Activated CD8-positive, alpha-beta T cell treated with anti-CD3 and anti-CD28 coated beads for 36 hours (primary cell): Measurements from ENCODE around the gene BANK1. TPM values are rescaled to one million over a fixed set of nuclear protein-coding genes. Genes with fewer than 3 reads are reported as not detected.
A peak's percentile ranks its signal among the peaks of the same experiment; 100 is the strongest.

Experiments
- ATAC-seq: fragments of 200-7000 bp; cut with Tn5 transposase; one replicate; pipeline ENCODE4 v1.10.0; 2021; ENCODE audit warnings: mild to moderate bottlenecking, moderate library complexity
- CTCF ChIA-PET: fragments of 350-600 bp; sonication (Branson Sonifier 250); formaldehyde crosslinking; loops from one replicate; lab custom pipeline; 2021; ENCODE audit warnings: antibody characterized with exemption; lab: Charles Lee
- POLR2A ChIA-PET: fragments of 350-600 bp; sonication (Branson Sonifier 250); formaldehyde crosslinking; loops from one replicate; lab custom pipeline; 2021; ENCODE audit warnings: antibody characterized with exemption; lab: Charles Lee
- DNase-seq: peaks from one replicate; pipeline ENCODE4 v3.0.0-alpha.2; 2020
- H3K27ac Mint-ChIP-seq: one replicate; pipeline ENCODE4 v1.8.0; 2021; ENCODE audit warnings: mild to moderate bottlenecking, mixed read lengths
- H3K27me3 Mint-ChIP-seq: one replicate; pipeline ENCODE4 v1.8.0; 2021; ENCODE audit warnings: mixed read lengths
- H3K36me3 Mint-ChIP-seq: one replicate; pipeline ENCODE4 v1.8.0; 2021; ENCODE audit warnings: low read depth, mixed read lengths
- H3K4me1 Mint-ChIP-seq: one replicate; pipeline ENCODE4 v1.8.0; 2021; ENCODE audit warnings: low read depth, mixed read lengths
- H3K4me3 Mint-ChIP-seq: one replicate; pipeline ENCODE4 v1.8.0; 2021; ENCODE audit warnings: mild to moderate bottlenecking, moderate library complexity, mixed read lengths
- H3K9me3 Mint-ChIP-seq: one replicate; pipeline ENCODE4 v1.8.0; 2021; ENCODE audit warnings: mixed read lengths
- CTCF ChIP-seq: fragments of 200-600 bp; IDR thresholded peaks from one replicate; pipeline ENCODE4 v1.8.0; 2022; ENCODE audit warnings: antibody characterized with exemption, mild to moderate bottlenecking
- intact Hi-C: fragments of 100-400 bp; cut with micrococcal nuclease; formaldehyde crosslinking; loops from one replicate; pipeline ENCODE4 v1.10.0; 2022
- total RNA-seq, 2 experiments: library from RNA; stranded (reverse); gene quantifications; one replicate each; pipeline ENCODE4 v1.2.3, GENCODE V29; 2021

BANK1 gene, protein sequence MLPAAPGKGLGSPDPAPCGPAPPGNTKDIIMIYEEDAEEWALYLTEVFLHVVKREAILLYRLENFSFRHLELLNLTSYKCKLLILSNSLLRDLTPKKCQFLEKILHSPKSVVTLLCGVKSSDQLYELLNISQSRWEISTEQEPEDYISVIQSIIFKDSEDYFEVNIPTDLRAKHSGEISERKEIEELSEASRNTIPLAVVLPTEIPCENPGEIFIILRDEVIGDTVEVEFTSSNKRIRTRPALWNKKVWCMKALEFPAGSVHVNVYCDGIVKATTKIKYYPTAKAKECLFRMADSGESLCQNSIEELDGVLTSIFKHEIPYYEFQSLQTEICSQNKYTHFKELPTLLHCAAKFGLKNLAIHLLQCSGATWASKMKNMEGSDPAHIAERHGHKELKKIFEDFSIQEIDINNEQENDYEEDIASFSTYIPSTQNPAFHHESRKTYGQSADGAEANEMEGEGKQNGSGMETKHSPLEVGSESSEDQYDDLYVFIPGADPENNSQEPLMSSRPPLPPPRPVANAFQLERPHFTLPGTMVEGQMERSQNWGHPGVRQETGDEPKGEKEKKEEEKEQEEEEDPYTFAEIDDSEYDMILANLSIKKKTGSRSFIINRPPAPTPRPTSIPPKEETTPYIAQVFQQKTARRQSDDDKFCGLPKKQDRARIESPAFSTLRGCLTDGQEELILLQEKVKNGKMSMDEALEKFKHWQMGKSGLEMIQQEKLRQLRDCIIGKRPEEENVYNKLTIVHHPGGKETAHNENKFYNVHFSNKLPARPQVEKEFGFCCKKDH
- total RNA-seq: under 1 TPM; 0.09 to 0.34 TPM

DNA sequence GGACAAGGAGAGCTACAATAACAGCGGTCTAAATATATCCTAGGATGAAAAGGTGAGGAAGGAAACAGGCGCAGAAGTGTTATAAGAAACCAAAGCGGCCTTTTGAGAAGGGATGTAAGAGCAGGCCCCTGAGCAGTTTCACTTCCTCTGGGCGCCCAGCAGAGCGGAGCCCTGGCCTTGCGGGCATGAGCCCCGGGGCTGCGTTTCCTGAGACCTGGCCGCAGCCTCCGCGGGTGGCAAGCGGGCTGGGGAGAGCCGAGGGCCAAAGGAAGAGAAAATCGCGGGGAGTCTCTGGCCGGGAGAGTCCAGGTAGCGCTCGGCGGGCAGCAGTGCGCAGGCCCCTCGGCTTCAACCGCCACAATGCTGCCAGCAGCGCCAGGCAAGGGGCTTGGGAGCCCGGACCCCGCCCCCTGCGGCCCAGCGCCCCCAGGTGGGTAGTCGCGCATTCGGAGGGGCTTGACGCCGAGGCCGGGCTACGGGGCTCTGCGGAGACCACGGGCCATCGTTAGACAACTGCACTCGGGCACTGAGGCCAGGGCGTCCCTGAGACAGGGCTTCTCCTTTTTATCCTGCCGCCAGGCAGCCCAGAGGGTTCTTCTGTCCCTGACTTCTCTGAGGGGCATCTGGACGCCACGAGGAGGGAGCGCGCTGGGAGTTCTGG is at the start of gene BANK1:
Gene BANK1 (plus strand): TSS at position 210 of the 661 bp plus-strand sequence. CDS start 151 bp downstream, at position 361.
- Mint-ChIP-seq H3K9me3 (peaks cover 2% of the 10 kb centered on the region), H3K4me1 (peaks cover 11% of the 10 kb centered on the region), H3K4me3 (peak within 1 kb of the TSS; percentile 68), H3K27ac (no peak within 1 kb of the TSS), H3K36me3 (no peaks in the 10 kb centered on the region), H3K27me3 (peaks cover 19% of the 10 kb centered on the region)
- POLR2A ChIA-PET: no interaction called here
- DNase-seq (peak; percentile 48), ATAC-seq (peak; percentile 82)
- CTCF ChIA-PET: no interaction called here
- intact Hi-C loops: no loop called here
- no peak for TF ChIP-seq CTCF

GRCh38 chr4:101753721-101754120 is 36.8 kb upstream of the BANK1 start:
- ATAC-seq (no peak), DNase-seq (no peak)
- Mint-ChIP-seq H3K4me1 (no peaks in the 10 kb centered on the region), H3K9me3 (no peaks in the 10 kb centered on the region), H3K27me3 (no peaks in the 10 kb centered on the region), H3K4me3 (no peak overlapping the region), H3K36me3 (no peaks in the 10 kb centered on the region), H3K27ac (no peak overlapping the region)
- CTCF ChIA-PET: no interaction called here
- no peak for TF ChIP-seq CTCF
- POLR2A ChIA-PET: no interaction called here
- intact Hi-C loops: no loop called here

- ATAC-seq: no peak
- no peak for TF ChIP-seq CTCF
- intact Hi-C loops: no loop called here
- Mint-ChIP-seq H3K27ac (no peak overlapping the region), H3K4me3 (no peak overlapping the region), H3K9me3 (no peaks in the 10 kb centered on the region), H3K36me3 (no peaks in the 10 kb centered on the region), H3K4me1 (no peaks in the 10 kb centered on the region), H3K27me3 (no peaks in the 10 kb centered on the region)
- DNase-seq: no peak
- CTCF ChIA-PET: no interaction called here
- POLR2A ChIA-PET: interaction anchor here (0.7 kb wide), 1 partner anchor 127 kb away, joined by 3 read pairs; no protein-coding TSS in a partner anchor
These were observed 34.3 kb upstream of the BANK1 start for GRCh38 chr4:101756181-101756580.

GRCh38 chr4:101761405-101761804 is 29.1 kb upstream of the BANK1 start:
- ChIA-PET POLR2A (no interaction called here), CTCF (no interaction called here)
- Mint-ChIP-seq H3K27ac (no peak overlapping the region), H3K27me3 (no peaks in the 10 kb centered on the region), H3K4me3 (no peak overlapping the region), H3K36me3 (no peaks in the 10 kb centered on the region), H3K9me3 (no peaks in the 10 kb centered on the region), H3K4me1 (no peaks in the 10 kb centered on the region)
- DNase-seq: no peak
- intact Hi-C loops: no loop called here
- no peak for ATAC-seq
- no peak for TF ChIP-seq CTCF
